ENCODE results near the gene OSBPL9.
"Not testable (repeated sequence)": the region's sequence is repeated elsewhere in the genome, so short reads cannot be mapped to it uniquely, and the experiment has no call there.

The OSBPL9 gene

DNA sequence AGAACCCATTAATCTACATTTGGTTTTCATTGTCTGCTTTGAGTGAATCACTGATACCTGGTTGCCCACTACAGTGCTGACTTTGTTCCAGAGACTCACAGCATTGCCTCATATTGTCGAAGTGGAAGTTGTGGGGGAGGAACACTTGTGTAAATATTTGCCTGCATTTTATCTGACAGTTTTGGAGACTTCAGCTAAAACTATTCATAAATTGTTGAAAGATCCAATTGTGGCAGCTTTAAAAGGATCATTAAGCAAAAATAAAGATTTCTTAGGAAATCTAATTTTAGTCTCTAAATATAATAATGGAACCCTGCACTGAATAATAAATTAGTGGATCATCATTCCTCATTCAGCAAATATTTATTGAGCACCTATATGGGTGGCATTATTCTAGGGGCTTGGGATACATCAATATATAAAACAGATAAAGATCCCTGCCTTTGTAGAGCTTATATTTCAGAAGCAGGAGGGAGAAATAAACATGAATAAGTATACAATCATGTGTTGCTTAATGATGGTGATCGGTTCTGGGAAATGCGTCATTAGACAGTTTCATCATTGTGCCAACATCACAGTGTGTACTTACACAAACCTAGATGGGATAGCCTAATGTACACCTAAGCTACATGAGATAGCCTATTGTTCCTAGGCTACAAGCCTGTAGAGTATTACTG lies 73.5 kb downstream of the OSBPL9 start:
- no peak for DNase-seq (ENCODE audit: insufficient read length, low spot score)
- no peak for TF ChIP-seq PAX5 (IDR thresholded peaks at IDR 0.05; ENCODE audit: insufficient read depth, low read length, severe bottlenecking)
- TF ChIP-seq POLR2AphosphoS5 (IDR thresholded peaks at IDR 0.05; ENCODE audit: low read depth, low read length) = no peak
- no peak for TF ChIP-seq POLR2A (IDR thresholded peaks at IDR 0.05; ENCODE audit: low read depth, low read length)
- TF ChIP-seq SPI1 (IDR thresholded peaks at IDR 0.05; ENCODE audit: low read depth, low read length) = no peak
- no peak for TF ChIP-seq TAF1 (IDR thresholded peaks at IDR 0.05; ENCODE audit: low read depth, low read length)
- TF ChIP-seq POU2F2 (IDR thresholded peaks at IDR 0.05; ENCODE audit: low read depth, low read length) = no peak
- FAIRE-seq = peak; percentile 40

GRCh38 chr1:51691920-51692319 lies 75.0 kb downstream of the OSBPL9 start:
- FAIRE-seq = no peak
- DNase-seq (ENCODE audit: insufficient read length, low spot score) = no peak
- TF ChIP-seq POU2F2 (IDR thresholded peaks at IDR 0.05; ENCODE audit: low read depth, low read length) = no peak
- TF ChIP-seq SPI1 (IDR thresholded peaks at IDR 0.05; ENCODE audit: low read depth, low read length) = no peak
- no peak for TF ChIP-seq PAX5 (IDR thresholded peaks at IDR 0.05; ENCODE audit: insufficient read depth, low read length, severe bottlenecking)

DNA sequence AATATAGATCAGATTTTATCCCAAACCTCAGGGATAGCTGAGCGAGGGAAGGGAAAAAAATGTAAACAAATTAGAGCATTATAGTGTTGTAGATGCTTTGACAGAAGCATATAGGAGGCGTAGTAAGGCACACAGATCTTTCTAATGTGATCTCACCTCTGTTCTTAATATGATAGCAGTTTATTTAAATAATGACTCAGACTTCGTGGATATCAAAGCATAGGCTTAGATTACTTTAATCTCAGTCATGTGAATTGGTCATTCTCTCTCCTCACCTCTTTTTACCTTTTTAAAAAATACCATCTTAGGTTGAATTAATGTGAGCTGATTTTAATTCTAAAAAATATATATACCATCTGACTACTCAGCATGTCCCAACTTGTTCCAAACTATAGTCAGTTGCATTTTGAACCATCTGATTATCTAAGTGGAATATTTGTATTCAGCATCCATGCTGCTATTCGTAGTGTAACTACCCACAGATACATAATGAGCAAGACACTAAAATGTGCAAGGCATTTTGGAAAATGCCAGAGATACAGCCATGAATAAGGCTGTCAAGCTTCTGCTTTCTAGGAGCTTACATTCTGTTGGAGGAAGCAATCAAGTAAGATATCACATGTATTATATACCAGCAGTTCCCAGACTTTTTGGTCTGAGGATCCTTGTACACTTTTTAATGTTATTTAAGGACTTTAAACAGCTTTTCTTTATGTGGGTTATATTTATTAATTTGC lies 76.7 kb downstream of the OSBPL9 start:
- no peak for TF ChIP-seq TAF1 (IDR thresholded peaks at IDR 0.05; ENCODE audit: low read depth, low read length)
- TF ChIP-seq SPI1 (IDR thresholded peaks at IDR 0.05; ENCODE audit: low read depth, low read length) = no peak

GRCh38 chr1:51697166-51697565 lies 80.3 kb downstream of the OSBPL9 start:
- TF ChIP-seq POLR2A (IDR thresholded peaks at IDR 0.05; ENCODE audit: low read depth, low read length) (no peak), POLR2AphosphoS5 (IDR thresholded peaks at IDR 0.05; ENCODE audit: low read depth, low read length) (no peak), PAX5 (IDR thresholded peaks at IDR 0.05; ENCODE audit: insufficient read depth, low read length, severe bottlenecking) (no peak), POU2F2 (IDR thresholded peaks at IDR 0.05; ENCODE audit: low read depth, low read length) (no peak), SPI1 (IDR thresholded peaks at IDR 0.05; ENCODE audit: low read depth, low read length) (no peak), TAF1 (IDR thresholded peaks at IDR 0.05; ENCODE audit: low read depth, low read length) (no peak)

More for the DNA sequence above, 76.7 kb downstream of the OSBPL9 start:
- FAIRE-seq (peak; percentile 31), DNase-seq (ENCODE audit: insufficient read length, low spot score) (no peak)

GRCh38 chr1:51699391-51699790 lies 82.5 kb downstream of the OSBPL9 start:
- no peak for TF ChIP-seq TAF1 (IDR thresholded peaks at IDR 0.05; ENCODE audit: low read depth, low read length)
- DNase-seq (ENCODE audit: insufficient read length, low spot score) (no peak), FAIRE-seq (no peak)

More at GRCh38 chr1:51697166-51697565, 80.3 kb downstream of the OSBPL9 start:
- DNase-seq (ENCODE audit: insufficient read length, low spot score) (no peak), FAIRE-seq (no peak)

DNA sequence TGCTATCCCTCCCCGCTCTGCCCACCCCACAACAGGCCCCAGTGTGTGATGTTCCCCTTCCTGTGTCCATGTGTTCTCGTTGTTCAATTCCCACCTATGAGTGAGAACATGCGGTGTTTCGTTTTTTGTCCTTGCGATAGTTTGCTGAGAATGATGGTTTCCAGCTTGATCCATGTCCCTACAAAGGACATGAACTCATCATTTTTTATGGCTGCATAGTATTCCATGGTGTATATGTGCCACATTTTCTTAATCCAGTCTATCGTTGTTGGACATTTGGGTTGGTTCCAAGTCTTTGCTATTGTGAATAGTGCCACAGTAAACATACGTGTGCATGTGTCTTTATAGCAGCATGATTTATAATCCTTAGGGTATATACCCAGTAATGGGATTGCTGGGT lies 84.9 kb downstream of the OSBPL9 start:
- not testable (repeated sequence) for FAIRE-seq; DNase-seq (ENCODE audit: insufficient read length, low spot score)

DNA sequence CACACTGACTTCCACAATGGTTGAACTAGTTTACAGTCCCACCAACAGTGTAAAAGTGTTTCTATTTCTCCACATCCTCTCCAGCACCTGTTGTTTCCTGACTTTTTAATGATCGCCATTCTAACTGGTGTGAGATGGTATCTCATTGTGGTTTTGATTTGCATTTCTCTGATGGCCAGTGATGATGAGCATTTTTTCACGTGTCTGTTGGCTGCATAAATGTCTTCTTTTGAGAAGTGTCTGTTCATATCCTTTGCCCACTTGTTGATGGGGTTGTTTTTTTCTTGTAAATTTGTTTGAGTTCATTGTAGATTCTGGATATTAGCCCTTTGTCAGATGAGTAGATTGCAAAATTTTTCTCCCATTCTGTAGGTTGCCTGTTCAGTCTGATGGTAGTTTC lies 85.3 kb downstream of the OSBPL9 start:
- not testable (repeated sequence) for DNase-seq (ENCODE audit: insufficient read length, low spot score); FAIRE-seq

DNA sequence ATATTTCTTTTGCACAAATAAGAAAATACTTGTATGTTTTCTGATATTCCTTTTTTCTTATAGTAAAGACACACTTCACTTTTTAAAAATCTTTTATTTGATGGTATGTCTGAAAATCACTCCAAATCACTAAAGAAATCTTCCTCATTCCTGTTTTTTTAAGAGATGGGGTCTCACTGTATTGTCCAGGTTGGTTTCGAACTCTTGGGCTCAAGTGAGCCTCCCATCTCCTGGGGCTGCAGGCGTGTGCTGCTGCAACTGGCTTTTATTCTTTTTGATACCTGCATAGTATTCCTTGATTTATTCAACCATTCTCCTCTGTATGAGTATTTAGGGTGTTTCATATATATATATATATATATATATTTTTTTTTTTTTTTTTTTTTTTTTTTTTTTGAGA lies 88.1 kb downstream of the OSBPL9 start:
- FAIRE-seq (no peak), DNase-seq (ENCODE audit: insufficient read length, low spot score) (no peak)
- TF ChIP-seq POLR2AphosphoS5 (IDR thresholded peaks at IDR 0.05; ENCODE audit: low read depth, low read length) (no peak), SPI1 (IDR thresholded peaks at IDR 0.05; ENCODE audit: low read depth, low read length) (no peak), POU2F2 (IDR thresholded peaks at IDR 0.05; ENCODE audit: low read depth, low read length) (no peak), PAX5 (IDR thresholded peaks at IDR 0.05; ENCODE audit: insufficient read depth, low read length, severe bottlenecking) (no peak), POLR2A (IDR thresholded peaks at IDR 0.05; ENCODE audit: low read depth, low read length) (no peak), TAF1 (IDR thresholded peaks at IDR 0.05; ENCODE audit: low read depth, low read length) (no peak)

DNA sequence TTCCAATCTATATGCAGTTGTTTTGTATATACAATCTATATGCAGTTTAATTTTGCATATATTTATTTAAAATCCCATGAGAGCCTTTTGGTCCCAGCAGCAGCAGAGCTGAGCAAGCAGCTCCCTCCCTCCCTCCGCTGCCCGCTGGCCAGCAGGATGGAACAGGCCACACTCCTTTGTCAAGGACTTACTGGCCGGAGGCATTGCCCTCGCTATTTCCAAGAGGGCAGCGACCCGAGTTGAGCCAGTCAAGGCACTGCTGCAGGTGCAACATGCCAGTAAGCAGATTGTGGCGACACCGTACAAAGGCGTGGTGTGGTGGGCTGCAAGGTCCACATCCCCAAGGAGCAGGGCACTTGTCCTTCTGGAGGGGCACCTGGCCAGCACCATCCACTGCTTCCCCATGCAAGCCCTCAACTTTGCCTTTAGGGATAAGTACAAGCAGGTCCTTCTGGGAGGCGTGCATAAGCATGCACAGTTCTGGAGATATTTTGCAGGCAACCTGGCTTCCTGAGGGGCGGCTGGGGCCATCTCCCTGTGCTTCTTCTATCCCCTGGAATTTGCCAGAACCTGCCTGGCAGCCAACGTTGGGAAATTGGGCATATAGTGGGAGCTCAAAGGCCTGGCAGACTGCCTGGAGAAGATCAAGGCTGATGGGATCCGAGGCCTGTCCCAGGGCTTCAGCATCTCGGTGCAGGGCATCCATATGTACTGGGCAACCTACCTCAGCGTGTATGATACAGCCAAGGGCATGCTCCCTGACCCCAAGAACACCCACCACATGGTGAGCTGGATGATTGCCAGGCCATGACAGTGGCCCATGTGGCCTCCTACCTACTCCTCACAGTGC lies 92.2 kb downstream of the OSBPL9 start:
- DNase-seq (ENCODE audit: insufficient read length, low spot score) (no peak), FAIRE-seq (no peak)
- TF ChIP-seq TAF1 (IDR thresholded peaks at IDR 0.05; ENCODE audit: low read depth, low read length) (no peak), SPI1 (IDR thresholded peaks at IDR 0.05; ENCODE audit: low read depth, low read length) (no peak), PAX5 (IDR thresholded peaks at IDR 0.05; ENCODE audit: insufficient read depth, low read length, severe bottlenecking) (no peak), POLR2A (IDR thresholded peaks at IDR 0.05; ENCODE audit: low read depth, low read length) (no peak), POU2F2 (IDR thresholded peaks at IDR 0.05; ENCODE audit: low read depth, low read length) (no peak), POLR2AphosphoS5 (IDR thresholded peaks at IDR 0.05; ENCODE audit: low read depth, low read length) (no peak)

DNA sequence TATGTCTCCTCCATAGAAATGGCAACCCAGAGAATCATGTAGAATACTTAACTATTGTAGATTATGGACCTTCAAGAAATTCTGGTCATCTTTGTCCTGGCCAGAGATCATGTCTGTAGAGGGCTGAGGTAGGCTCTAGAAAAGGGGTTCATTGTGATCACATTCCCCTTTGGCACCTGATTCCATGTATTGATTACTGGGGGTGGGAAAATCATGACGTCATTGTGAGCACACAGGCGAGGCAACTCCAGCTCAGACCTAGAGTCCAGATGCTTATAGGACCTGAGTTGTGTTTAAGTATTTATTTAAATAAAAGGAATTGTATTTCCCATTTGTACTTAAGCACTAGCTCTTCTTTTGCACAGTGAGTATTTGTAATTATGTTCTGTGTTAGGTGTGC lies 93.1 kb downstream of the OSBPL9 start:
- TF ChIP-seq POLR2A (IDR thresholded peaks at IDR 0.05; ENCODE audit: low read depth, low read length) (no peak), POU2F2 (IDR thresholded peaks at IDR 0.05; ENCODE audit: low read depth, low read length) (no peak), SPI1 (IDR thresholded peaks at IDR 0.05; ENCODE audit: low read depth, low read length) (no peak), TAF1 (IDR thresholded peaks at IDR 0.05; ENCODE audit: low read depth, low read length) (no peak), POLR2AphosphoS5 (IDR thresholded peaks at IDR 0.05; ENCODE audit: low read depth, low read length) (no peak), PAX5 (IDR thresholded peaks at IDR 0.05; ENCODE audit: insufficient read depth, low read length, severe bottlenecking) (no peak)
- FAIRE-seq = no peak

More for the DNA sequence above, 93.1 kb downstream of the OSBPL9 start:
- no peak for DNase-seq (ENCODE audit: insufficient read length, low spot score)
